ENCODE results near the gene GFOD1.

The GFOD1 gene

GRCh38 chr6:13452346-13453117 lies 34.9 kb downstream of the GFOD1 start:
- Histone ChIP-seq H3K4me3 (ENCODE audit: low read depth, low read length) (no peak overlapping the region), H2AFZ (no peak overlapping the region), H3K36me3 (ENCODE audit: control insufficient read depth, insufficient read depth, low read length) (no peaks in the 10 kb centered on the region), H3K4me2 (ENCODE audit: low read length) (no peak overlapping the region), H3K27me3 (ENCODE audit: control insufficient read depth, insufficient read depth, low read length) (no peaks in the 10 kb centered on the region), H3K9me3 (ENCODE audit: control insufficient read depth, low read length) (no peaks in the 10 kb centered on the region), H3K27ac (no peak overlapping the region), H3K4me1 (peaks cover 12% of the 10 kb centered on the region), H3K9ac (no peak overlapping the region), H3K79me2 (peaks cover 6% of the 10 kb centered on the region)
- no peak for TF ChIP-seq CTCF (IDR thresholded peaks at IDR 0.05)

GRCh38 chr6:13451181-13451895 lies 36.1 kb downstream of the GFOD1 start:
- Histone ChIP-seq H3K36me3 (ENCODE audit: control insufficient read depth, insufficient read depth, low read length) (no peaks in the 10 kb centered on the region), H3K4me1 (peaks cover 12% of the 10 kb centered on the region), H3K9me3 (ENCODE audit: control insufficient read depth, low read length) (no peaks in the 10 kb centered on the region), H3K4me2 (ENCODE audit: low read length) (no peak overlapping the region), H3K27ac (no peak overlapping the region), H3K79me2 (peaks cover 6% of the 10 kb centered on the region), H3K9ac (no peak overlapping the region), H3K27me3 (ENCODE audit: control insufficient read depth, insufficient read depth, low read length) (no peaks in the 10 kb centered on the region), H3K4me3 (ENCODE audit: low read depth, low read length) (no peak overlapping the region), H2AFZ (no peak overlapping the region)
- no peak for TF ChIP-seq CTCF (IDR thresholded peaks at IDR 0.05)

GRCh38 chr6:13450628-13451027 lies 36.8 kb downstream of the GFOD1 start:
- H3K9me3 ChIP-seq (ENCODE audit: control insufficient read depth, low read length): no peaks in the 10 kb centered on the region
- H3K27ac ChIP-seq: no peak overlapping the region
- no peak overlapping the region for H3K4me3 ChIP-seq (ENCODE audit: low read depth, low read length)
- H3K4me2 ChIP-seq (ENCODE audit: low read length): no peak overlapping the region
- H3K36me3 ChIP-seq (ENCODE audit: control insufficient read depth, insufficient read depth, low read length): no peaks in the 10 kb centered on the region
- no peak overlapping the region for H2AFZ ChIP-seq
- H3K9ac ChIP-seq: no peak overlapping the region
- no peak for TF ChIP-seq CTCF (IDR thresholded peaks at IDR 0.05)
- H3K79me2 ChIP-seq: peaks cover 6% of the 10 kb centered on the region
- peaks cover 12% of the 10 kb centered on the region for H3K4me1 ChIP-seq
- no peaks in the 10 kb centered on the region for H3K27me3 ChIP-seq (ENCODE audit: control insufficient read depth, insufficient read depth, low read length)

GRCh38 chr6:13447949-13448724 lies 39.3 kb downstream of the GFOD1 start:
- peaks cover 4% of the 10 kb centered on the region for H3K4me1 ChIP-seq
- no peak overlapping the region for H3K27ac ChIP-seq
- no peak for TF ChIP-seq CTCF (IDR thresholded peaks at IDR 0.05)
- no peaks in the 10 kb centered on the region for H3K27me3 ChIP-seq (ENCODE audit: control insufficient read depth, insufficient read depth, low read length)
- H2AFZ ChIP-seq: no peak overlapping the region
- no peaks in the 10 kb centered on the region for H3K9me3 ChIP-seq (ENCODE audit: control insufficient read depth, low read length)
- peaks cover 6% of the 10 kb centered on the region for H3K79me2 ChIP-seq
- no peak overlapping the region for H3K4me3 ChIP-seq (ENCODE audit: low read depth, low read length)
- H3K9ac ChIP-seq: no peak overlapping the region
- no peak overlapping the region for H3K4me2 ChIP-seq (ENCODE audit: low read length)
- H3K36me3 ChIP-seq (ENCODE audit: control insufficient read depth, insufficient read depth, low read length): no peaks in the 10 kb centered on the region
